Uterus (tissue), 2 donors: ENCODE data around the gene TP53BP1.

Source experiments
- POLR2A ChIP-seq, 2 donors: fragments of 450-650 bp; IDR thresholded peaks; one replicate each; pipeline ENCODE4 v1.6.1; 2016; ENCODE audit warnings: antibody characterized with exemption in 2 of 2, mild to moderate bottlenecking in 1 of 2, moderate library complexity in 1 of 2
- TF ChIP-seq, protein P1 (sequence below), 4 experiments: fragments of 200-600 bp in 2 of 4; fragments of 450-650 bp in 2 of 4; sonication (generic) in 2 of 4; IDR thresholded peaks; one replicate each; pipeline ENCODE4 v1.5.1; 2016 to 2019; ENCODE audit warnings: antibody characterized with exemption in 4 of 4, mild to moderate bottlenecking in 2 of 4, moderate library complexity in 1 of 4

DNA sequence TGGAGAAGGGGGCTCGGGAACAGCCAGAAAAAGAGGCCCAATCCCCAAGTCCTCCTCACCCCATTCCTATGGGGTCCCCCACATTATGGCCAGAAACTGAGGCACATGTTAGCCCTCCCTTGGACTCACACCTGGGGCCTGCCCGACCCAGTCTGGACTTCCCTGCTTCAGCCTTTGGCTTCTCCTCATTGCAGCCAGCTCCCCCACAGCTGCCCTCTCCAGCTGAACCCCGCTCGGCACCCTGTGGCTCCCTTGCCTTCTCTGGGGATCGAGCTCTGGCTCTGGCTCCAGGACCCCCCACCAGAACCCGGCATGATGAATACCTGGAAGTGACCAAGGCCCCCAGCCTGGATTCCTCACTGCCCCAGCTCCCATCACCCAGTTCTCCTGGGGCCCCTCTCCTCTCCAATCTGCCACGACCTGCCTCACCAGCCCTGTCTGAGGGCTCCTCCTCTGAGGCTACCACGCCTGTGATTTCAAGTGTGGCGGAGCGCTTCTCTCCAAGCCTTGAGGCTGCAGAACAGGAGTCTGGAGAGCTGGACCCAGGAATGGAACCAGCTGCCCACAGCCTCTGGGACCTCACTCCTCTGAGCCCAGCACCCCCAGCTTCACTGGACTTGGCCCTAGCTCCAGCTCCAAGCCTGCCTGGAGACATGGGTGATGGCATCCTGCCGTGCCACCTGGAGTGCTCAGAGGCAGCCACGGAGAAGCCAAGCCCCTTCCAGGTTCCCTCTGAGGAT lies 35.0 kb upstream of the TP53BP1 start:
- TF ChIP-seq, protein P1, sequence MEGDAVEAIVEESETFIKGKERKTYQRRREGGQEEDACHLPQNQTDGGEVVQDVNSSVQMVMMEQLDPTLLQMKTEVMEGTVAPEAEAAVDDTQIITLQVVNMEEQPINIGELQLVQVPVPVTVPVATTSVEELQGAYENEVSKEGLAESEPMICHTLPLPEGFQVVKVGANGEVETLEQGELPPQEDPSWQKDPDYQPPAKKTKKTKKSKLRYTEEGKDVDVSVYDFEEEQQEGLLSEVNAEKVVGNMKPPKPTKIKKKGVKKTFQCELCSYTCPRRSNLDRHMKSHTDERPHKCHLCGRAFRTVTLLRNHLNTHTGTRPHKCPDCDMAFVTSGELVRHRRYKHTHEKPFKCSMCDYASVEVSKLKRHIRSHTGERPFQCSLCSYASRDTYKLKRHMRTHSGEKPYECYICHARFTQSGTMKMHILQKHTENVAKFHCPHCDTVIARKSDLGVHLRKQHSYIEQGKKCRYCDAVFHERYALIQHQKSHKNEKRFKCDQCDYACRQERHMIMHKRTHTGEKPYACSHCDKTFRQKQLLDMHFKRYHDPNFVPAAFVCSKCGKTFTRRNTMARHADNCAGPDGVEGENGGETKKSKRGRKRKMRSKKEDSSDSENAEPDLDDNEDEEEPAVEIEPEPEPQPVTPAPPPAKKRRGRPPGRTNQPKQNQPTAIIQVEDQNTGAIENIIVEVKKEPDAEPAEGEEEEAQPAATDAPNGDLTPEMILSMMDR (IDR thresholded peaks at IDR 0.05), result no peak
- no peak for TF ChIP-seq POLR2A (IDR thresholded peaks at IDR 0.05)
